ENCODE measurements around the gene KYNU. TPM values are rescaled to one million over a fixed set of nuclear protein-coding genes. Genes with fewer than 3 reads are reported as not detected.

The KYNU gene
- total RNA-seq, 1 donor from 2014 or later = 0.21 TPM

- no peaks in the 10 kb centered on the region for H3K36me3 Mint-ChIP-seq (ENCODE audit: unreplicated experiment)
- no peak overlapping the region for H3K4me3 Mint-ChIP-seq (ENCODE audit: unreplicated experiment)
- H3K4me1 Mint-ChIP-seq (ENCODE audit: unreplicated experiment) = peaks cover 45% of the 10 kb centered on the region
- no peak for TF ChIP-seq CTCF (IDR thresholded peaks at IDR 0.05)
- H3K27ac Mint-ChIP-seq (ENCODE audit: unreplicated experiment) = no peak overlapping the region
- DNase-seq (ENCODE audit: extremely low spot score, unreplicated experiment) = no peak
- H3K9me3 Mint-ChIP-seq (ENCODE audit: unreplicated experiment) = no peaks in the 10 kb centered on the region
- H3K27me3 Mint-ChIP-seq (ENCODE audit: unreplicated experiment) = no peaks in the 10 kb centered on the region
These were observed 117.2 kb downstream of the KYNU start for GRCh38 chr2:142994665-142995064.

GRCh38 chr2:142997231-142997630, 119.8 kb downstream of the KYNU start:
- Mint-ChIP-seq H3K27ac (ENCODE audit: unreplicated experiment) (peak overlapping the region; percentile 78), H3K36me3 (ENCODE audit: unreplicated experiment) (no peaks in the 10 kb centered on the region), H3K27me3 (ENCODE audit: unreplicated experiment) (no peaks in the 10 kb centered on the region), H3K4me1 (ENCODE audit: unreplicated experiment) (peaks cover 43% of the 10 kb centered on the region), H3K9me3 (ENCODE audit: unreplicated experiment) (no peaks in the 10 kb centered on the region), H3K4me3 (ENCODE audit: unreplicated experiment) (no peak overlapping the region)
- TF ChIP-seq CTCF (IDR thresholded peaks at IDR 0.05) = no peak
- DNase-seq (ENCODE audit: extremely low spot score, unreplicated experiment) = no peak

GRCh38 chr2:143000599-143000998, 123.1 kb downstream of the KYNU start:
- Mint-ChIP-seq H3K36me3 (ENCODE audit: unreplicated experiment) (no peaks in the 10 kb centered on the region), H3K9me3 (ENCODE audit: unreplicated experiment) (peaks cover 5% of the 10 kb centered on the region), H3K4me3 (ENCODE audit: unreplicated experiment) (no peak overlapping the region), H3K27me3 (ENCODE audit: unreplicated experiment) (no peaks in the 10 kb centered on the region), H3K4me1 (ENCODE audit: unreplicated experiment) (peaks cover 30% of the 10 kb centered on the region), H3K27ac (ENCODE audit: unreplicated experiment) (no peak overlapping the region)
- no peak for TF ChIP-seq CTCF (IDR thresholded peaks at IDR 0.05)
- DNase-seq (ENCODE audit: extremely low spot score, unreplicated experiment) = no peak

- Mint-ChIP-seq H3K4me3 (ENCODE audit: unreplicated experiment) (no peak overlapping the region), H3K4me1 (ENCODE audit: unreplicated experiment) (peaks cover 21% of the 10 kb centered on the region), H3K9me3 (ENCODE audit: unreplicated experiment) (peaks cover 5% of the 10 kb centered on the region), H3K27ac (ENCODE audit: unreplicated experiment) (no peak overlapping the region), H3K36me3 (ENCODE audit: unreplicated experiment) (no peaks in the 10 kb centered on the region), H3K27me3 (ENCODE audit: unreplicated experiment) (no peaks in the 10 kb centered on the region)
- no peak for DNase-seq (ENCODE audit: extremely low spot score, unreplicated experiment)
- no peak for TF ChIP-seq CTCF (IDR thresholded peaks at IDR 0.05)
These were observed 124.0 kb downstream of the KYNU start for GRCh38 chr2:143001501-143001900.

GRCh38 chr2:143015656-143016055, 138.2 kb downstream of the KYNU start:
- no peak overlapping the region for H3K27ac Mint-ChIP-seq (ENCODE audit: unreplicated experiment)
- TF ChIP-seq CTCF (IDR thresholded peaks at IDR 0.05) = no peak
- no peaks in the 10 kb centered on the region for H3K4me1 Mint-ChIP-seq (ENCODE audit: unreplicated experiment)
- no peak overlapping the region for H3K4me3 Mint-ChIP-seq (ENCODE audit: unreplicated experiment)
- H3K36me3 Mint-ChIP-seq (ENCODE audit: unreplicated experiment) = no peaks in the 10 kb centered on the region
- DNase-seq (ENCODE audit: extremely low spot score, unreplicated experiment) = no peak
- peaks cover 11% of the 10 kb centered on the region for H3K9me3 Mint-ChIP-seq (ENCODE audit: unreplicated experiment)
- peaks cover 23% of the 10 kb centered on the region for H3K27me3 Mint-ChIP-seq (ENCODE audit: unreplicated experiment)
